GM23338 (cell line): ENCODE data around the gene IGSF21. TPM values are rescaled to one million over a fixed set of nuclear protein-coding genes. Genes with fewer than 3 reads are reported as not detected.
A peak's percentile ranks its signal among the peaks of the same experiment; 100 is the strongest.

Experiments used
- ATAC-seq: fragments of 200-7000 bp; cut with Tn5 transposase; 3 replicates; pipeline ENCODE4 v1.9.1; 2020
- DNase-seq: peaks from one replicate; pipeline ENCODE4 v3.0.0-alpha.2; 2015; ENCODE audit warnings: low spot score
- H2AFZ ChIP-seq: fragments of 200-600 bp; sonication (generic); 2 replicates; pipeline ENCODE4 v1.8.0; 2016; ENCODE audit warnings: antibody characterized with exemption, mild to moderate bottlenecking, moderate library complexity
- H3F3A ChIP-seq: fragments of 200-600 bp; sonication (generic); replicated peaks from 2 replicates; pipeline ENCODE4 v1.8.0; 2017; ENCODE audit warnings: antibody characterized with exemption, mixed run types, low read depth
- H3K27ac ChIP-seq: fragments of 200-600 bp; sonication (generic); 2 replicates; pipeline ENCODE4 v1.6.1; 2016; ENCODE audit warnings: low read depth
- H3K27me3 ChIP-seq: fragments of 200-600 bp; sonication (generic); 2 replicates; pipeline ENCODE4 v1.8.0; 2016; ENCODE audit warnings: mild to moderate bottlenecking, mixed run types, moderate library complexity; ENCODE audit not compliant: insufficient read depth
- H3K36me3 ChIP-seq: fragments of 200-600 bp; sonication (generic); 2 replicates; pipeline ENCODE4 v1.8.0; 2016; ENCODE audit warnings: mild to moderate bottlenecking; ENCODE audit not compliant: insufficient read depth
- H3K4me1 ChIP-seq: fragments of 200-600 bp; sonication (generic); 2 replicates; pipeline ENCODE4 v1.8.0; 2016; ENCODE audit warnings: mild to moderate bottlenecking, moderate library complexity; ENCODE audit not compliant: insufficient read depth
- H3K4me2 ChIP-seq: fragments of 200-600 bp; sonication (generic); 2 replicates; pipeline ENCODE4 v1.7.1; 2017; ENCODE audit warnings: mixed run types
- H3K4me3 ChIP-seq: fragments of 200-600 bp; sonication (generic); 2 replicates; pipeline ENCODE4 v1.6.1; 2016; ENCODE audit warnings: mixed run types
- H3K79me2 ChIP-seq: fragments of 200-600 bp; sonication (generic); replicated peaks from 2 replicates; pipeline ENCODE4 v1.8.0; 2017; ENCODE audit warnings: mild to moderate bottlenecking; ENCODE audit not compliant: insufficient read depth
- H3K9me2 ChIP-seq: fragments of 200-600 bp; sonication (generic); 2 replicates; pipeline ENCODE4 v1.8.0; 2017; ENCODE audit not compliant: insufficient read depth
- H4K20me1 ChIP-seq: fragments of 200-600 bp; sonication (generic); replicated peaks from 2 replicates; pipeline ENCODE4 v1.8.0; 2017; ENCODE audit warnings: mild to moderate bottlenecking; ENCODE audit not compliant: insufficient read depth
- H3K27ac Mint-ChIP-seq: 2 replicates; pipeline ENCODE4 v1.8.0; 2020; ENCODE audit warnings: inconsistent platforms, mild to moderate bottlenecking, moderate library complexity, mixed read lengths
- H3K27me3 Mint-ChIP-seq: 3 replicates; pipeline ENCODE4 v1.8.0; 2022; ENCODE audit warnings: low read depth, mild to moderate bottlenecking, moderate library complexity, mixed read lengths, inconsistent platforms; ENCODE audit not compliant: insufficient read depth, poor library complexity
- H3K36me3 Mint-ChIP-seq: 3 replicates; pipeline ENCODE4 v1.8.0; 2021; ENCODE audit warnings: low read depth, mild to moderate bottlenecking, inconsistent platforms, moderate library complexity, mixed read lengths
- H3K4me1 Mint-ChIP-seq: 3 replicates; pipeline ENCODE4 v1.8.0; 2020; ENCODE audit warnings: mild to moderate bottlenecking, inconsistent platforms, mixed read lengths
- H3K4me3 Mint-ChIP-seq: 3 replicates; pipeline ENCODE4 v1.8.0; 2021; ENCODE audit warnings: moderate library complexity, mild to moderate bottlenecking, inconsistent platforms, mixed read lengths
- H3K9me3 Mint-ChIP-seq: 3 replicates; pipeline ENCODE4 v1.8.0; 2020; ENCODE audit warnings: moderate library complexity, mild to moderate bottlenecking, inconsistent platforms, mixed read lengths
- CREB1 ChIP-seq: fragments of 250-450 bp; sonication (Bioruptor Pico); IDR thresholded peaks from 2 replicates; pipeline ENCODE4 v1.5.0; 2020; ENCODE audit warnings: low read depth, mild to moderate bottlenecking, moderate library complexity
- CTCF ChIP-seq, 2 experiments: fragments of 200-600 bp in 1 of 2; sonication (generic) in 1 of 2; conservative IDR thresholded peaks; 2 replicates each; pipeline versions ENCODE4 v1.5.1 to v1.6.1; 2016 to 2017; ENCODE audit warnings: antibody characterized with exemption in 2 of 2, low read depth in 2 of 2, mild to moderate bottlenecking in 2 of 2, moderate library complexity in 1 of 2
- ETS1 ChIP-seq: IDR thresholded peaks from 2 replicates; pipeline ENCODE4 v1.6.1; 2016; ENCODE audit warnings: antibody characterized with exemption
- EZH2 ChIP-seq: fragments of 200-600 bp; sonication (generic); IDR thresholded peaks from one replicate; pipeline ENCODE4 v1.8.0; 2017; ENCODE audit warnings: antibody characterized with exemption, mild to moderate bottlenecking, low read depth; ENCODE audit not compliant: unreplicated experiment
- JUNB ChIP-seq: IDR thresholded peaks from one replicate; pipeline ENCODE4 v1.6.1; 2016; ENCODE audit warnings: antibody characterized with exemption; ENCODE audit not compliant: unreplicated experiment
- NANOG ChIP-seq: IDR thresholded peaks from 2 replicates; pipeline ENCODE4 v1.6.1; 2016; ENCODE audit warnings: antibody characterized with exemption, borderline replicate concordance
- POLR2AphosphoS5 ChIP-seq: IDR thresholded peaks from 2 replicates; pipeline ENCODE4 v1.6.1; 2016; ENCODE audit warnings: antibody characterized with exemption, low read depth
- STAT1 ChIP-seq: IDR thresholded peaks from one replicate; pipeline ENCODE4 v1.6.1; 2016; ENCODE audit warnings: antibody characterized with exemption; ENCODE audit not compliant: unreplicated experiment
- ZNF114 ChIP-seq: fragments of 250-450 bp; sonication (Bioruptor Pico); IDR thresholded peaks from 2 replicates; pipeline ENCODE4 v1.5.0; 2020; ENCODE audit warnings: mild to moderate bottlenecking, moderate library complexity
- ZNF331 ChIP-seq: fragments of 250-450 bp; sonication (Bioruptor Pico); IDR thresholded peaks from 2 replicates; pipeline ENCODE4 v1.5.0; 2020; ENCODE audit warnings: low read depth, mild to moderate bottlenecking, moderate library complexity
- long read RNA-seq: library from polyadenylated mRNA; unstranded; transcript quantifications from one replicate; pipeline ENCODE4 v2.0.0, GENCODE V29; 2020; ENCODE audit not compliant: unreplicated experiment
- polyA plus RNA-seq: library from polyadenylated mRNA; unstranded; fragments of >200 nt; fragmentation: Nextera tagmentation; extraction: Ambion mirVana; gene quantifications from 2 replicates; pipeline ENCODE4 v1.2.1, GENCODE V29; 2016
- total RNA-seq: library from RNA; depleted of rRNA; stranded (reverse); fragments of >200 nt; shearing (Covaris generic); gene quantifications from 2 replicates; pipeline ENCODE4 v1.2.3, GENCODE V29; 2014; rRNA removed
- TF ChIP-seq, protein P1 (sequence below): fragments of 250-450 bp; sonication (Bioruptor Pico); IDR thresholded peaks from 2 replicates; pipeline ENCODE4 v1.5.0; 2020; ENCODE audit warnings: mild to moderate bottlenecking, moderate library complexity
- TF ChIP-seq, protein P2 (sequence below): IDR thresholded peaks from one replicate; pipeline ENCODE4 v1.6.1; 2018; ENCODE audit warnings: antibody characterized with exemption; ENCODE audit not compliant: unreplicated experiment

Gene IGSF21
- total RNA-seq (15.6 and 17.9 TPM in 2 replicates), polyA plus RNA-seq (14.5 and 15.7 TPM in 2 replicates)
- long read RNA-seq, transcript IGSF21-201 (10 exons, 1,943 nt): major isoform, 11 of 17 reads
- long read RNA-seq, partial matches to known transcripts: 2 of 17 reads
- long read RNA-seq, other reads (novel, unspliced or antisense): 2 of 17 reads

DNA sequence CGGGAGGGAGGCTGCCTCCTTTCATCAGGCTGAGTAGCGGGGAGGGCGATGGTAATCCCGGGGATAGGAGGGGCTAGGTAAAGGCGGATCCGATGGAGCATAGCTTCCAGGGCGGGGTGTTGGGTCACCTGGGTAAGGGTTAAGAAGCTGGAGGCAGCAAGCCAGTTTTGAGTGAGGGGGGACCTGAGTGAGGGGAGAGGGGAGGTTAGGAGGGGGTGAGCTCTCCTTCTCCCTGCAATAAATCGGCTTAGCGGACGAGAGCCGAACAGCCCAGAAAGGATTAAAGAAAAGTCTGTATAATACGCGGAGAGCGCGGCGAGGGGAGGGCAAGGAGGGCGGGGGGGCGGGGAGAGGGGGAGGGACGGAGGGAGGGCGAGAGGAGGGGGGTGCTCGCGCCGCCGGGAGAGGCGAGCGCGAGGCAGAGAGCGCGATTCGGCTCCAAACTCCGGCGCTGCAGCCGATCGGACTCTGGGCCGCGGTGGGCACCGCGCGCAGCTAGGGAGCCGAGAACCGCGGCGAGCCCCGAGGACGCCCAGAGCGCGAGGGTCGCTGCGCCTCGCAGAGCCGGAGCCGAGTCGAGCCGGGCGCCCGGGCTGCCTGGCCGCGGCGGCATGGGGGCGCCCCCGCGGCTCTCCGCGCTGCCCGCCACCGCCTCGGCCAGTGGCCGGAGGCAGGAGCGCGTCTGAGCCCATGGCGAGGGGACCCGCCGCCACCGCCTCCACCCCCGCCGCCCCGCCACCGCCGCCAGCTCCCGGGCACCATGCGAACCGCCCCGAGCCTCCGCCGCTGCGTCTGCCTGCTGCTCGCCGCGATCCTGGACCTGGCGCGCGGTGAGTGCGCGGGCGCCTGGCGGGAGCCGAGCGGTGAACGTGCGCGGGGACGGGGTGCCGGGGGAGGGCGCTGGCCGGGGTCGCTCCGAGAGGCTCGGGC is at the start of gene IGSF21:
IGSF21 (plus strand) TSS at position 430 of the 930 bp plus-strand sequence; CDS start at position 761, 331 bp downstream.
- Histone ChIP-seq H3F3A (peaks cover 17% of the 10 kb centered on the region), H3K4me1 (peaks cover 28% of the 10 kb centered on the region), H3K27me3 (peaks cover 67% of the 10 kb centered on the region), H3K27ac (no peak within 1 kb of the TSS), H3K36me3 (no peaks in the 10 kb centered on the region), H3K4me3 (peak within 1 kb of the TSS; percentile 80), H2AFZ (peak within 1 kb of the TSS; percentile 87), H3K4me2 (peak within 1 kb of the TSS; percentile 96), H4K20me1 (0 out of 2 replicates have a peak, but pooled peaks cover 13% of the 10 kb centered on the region), H3K79me2 (peaks cover 18% of the 10 kb centered on the region; the same call in 1 of the 2 replicates), H3K9me2 (no peaks in the 10 kb centered on the region)
- DNase-seq: peak; percentile 86
- Mint-ChIP-seq H3K27me3 (peaks cover 52% of the 10 kb centered on the region), H3K27ac (no peak within 1 kb of the TSS), H3K4me1 (peaks cover 24% of the 10 kb centered on the region), H3K9me3 (no peaks in the 10 kb centered on the region; the same call in 2 of the 3 replicates), H3K4me3 (peak within 1 kb of the TSS; percentile 82), H3K36me3 (no peaks in the 10 kb centered on the region; the same call in 2 of the 3 replicates)
- ATAC-seq: peak; percentile 20
- no peak for TF ChIP-seq ZNF114
- TF ChIP-seq, protein P1, sequence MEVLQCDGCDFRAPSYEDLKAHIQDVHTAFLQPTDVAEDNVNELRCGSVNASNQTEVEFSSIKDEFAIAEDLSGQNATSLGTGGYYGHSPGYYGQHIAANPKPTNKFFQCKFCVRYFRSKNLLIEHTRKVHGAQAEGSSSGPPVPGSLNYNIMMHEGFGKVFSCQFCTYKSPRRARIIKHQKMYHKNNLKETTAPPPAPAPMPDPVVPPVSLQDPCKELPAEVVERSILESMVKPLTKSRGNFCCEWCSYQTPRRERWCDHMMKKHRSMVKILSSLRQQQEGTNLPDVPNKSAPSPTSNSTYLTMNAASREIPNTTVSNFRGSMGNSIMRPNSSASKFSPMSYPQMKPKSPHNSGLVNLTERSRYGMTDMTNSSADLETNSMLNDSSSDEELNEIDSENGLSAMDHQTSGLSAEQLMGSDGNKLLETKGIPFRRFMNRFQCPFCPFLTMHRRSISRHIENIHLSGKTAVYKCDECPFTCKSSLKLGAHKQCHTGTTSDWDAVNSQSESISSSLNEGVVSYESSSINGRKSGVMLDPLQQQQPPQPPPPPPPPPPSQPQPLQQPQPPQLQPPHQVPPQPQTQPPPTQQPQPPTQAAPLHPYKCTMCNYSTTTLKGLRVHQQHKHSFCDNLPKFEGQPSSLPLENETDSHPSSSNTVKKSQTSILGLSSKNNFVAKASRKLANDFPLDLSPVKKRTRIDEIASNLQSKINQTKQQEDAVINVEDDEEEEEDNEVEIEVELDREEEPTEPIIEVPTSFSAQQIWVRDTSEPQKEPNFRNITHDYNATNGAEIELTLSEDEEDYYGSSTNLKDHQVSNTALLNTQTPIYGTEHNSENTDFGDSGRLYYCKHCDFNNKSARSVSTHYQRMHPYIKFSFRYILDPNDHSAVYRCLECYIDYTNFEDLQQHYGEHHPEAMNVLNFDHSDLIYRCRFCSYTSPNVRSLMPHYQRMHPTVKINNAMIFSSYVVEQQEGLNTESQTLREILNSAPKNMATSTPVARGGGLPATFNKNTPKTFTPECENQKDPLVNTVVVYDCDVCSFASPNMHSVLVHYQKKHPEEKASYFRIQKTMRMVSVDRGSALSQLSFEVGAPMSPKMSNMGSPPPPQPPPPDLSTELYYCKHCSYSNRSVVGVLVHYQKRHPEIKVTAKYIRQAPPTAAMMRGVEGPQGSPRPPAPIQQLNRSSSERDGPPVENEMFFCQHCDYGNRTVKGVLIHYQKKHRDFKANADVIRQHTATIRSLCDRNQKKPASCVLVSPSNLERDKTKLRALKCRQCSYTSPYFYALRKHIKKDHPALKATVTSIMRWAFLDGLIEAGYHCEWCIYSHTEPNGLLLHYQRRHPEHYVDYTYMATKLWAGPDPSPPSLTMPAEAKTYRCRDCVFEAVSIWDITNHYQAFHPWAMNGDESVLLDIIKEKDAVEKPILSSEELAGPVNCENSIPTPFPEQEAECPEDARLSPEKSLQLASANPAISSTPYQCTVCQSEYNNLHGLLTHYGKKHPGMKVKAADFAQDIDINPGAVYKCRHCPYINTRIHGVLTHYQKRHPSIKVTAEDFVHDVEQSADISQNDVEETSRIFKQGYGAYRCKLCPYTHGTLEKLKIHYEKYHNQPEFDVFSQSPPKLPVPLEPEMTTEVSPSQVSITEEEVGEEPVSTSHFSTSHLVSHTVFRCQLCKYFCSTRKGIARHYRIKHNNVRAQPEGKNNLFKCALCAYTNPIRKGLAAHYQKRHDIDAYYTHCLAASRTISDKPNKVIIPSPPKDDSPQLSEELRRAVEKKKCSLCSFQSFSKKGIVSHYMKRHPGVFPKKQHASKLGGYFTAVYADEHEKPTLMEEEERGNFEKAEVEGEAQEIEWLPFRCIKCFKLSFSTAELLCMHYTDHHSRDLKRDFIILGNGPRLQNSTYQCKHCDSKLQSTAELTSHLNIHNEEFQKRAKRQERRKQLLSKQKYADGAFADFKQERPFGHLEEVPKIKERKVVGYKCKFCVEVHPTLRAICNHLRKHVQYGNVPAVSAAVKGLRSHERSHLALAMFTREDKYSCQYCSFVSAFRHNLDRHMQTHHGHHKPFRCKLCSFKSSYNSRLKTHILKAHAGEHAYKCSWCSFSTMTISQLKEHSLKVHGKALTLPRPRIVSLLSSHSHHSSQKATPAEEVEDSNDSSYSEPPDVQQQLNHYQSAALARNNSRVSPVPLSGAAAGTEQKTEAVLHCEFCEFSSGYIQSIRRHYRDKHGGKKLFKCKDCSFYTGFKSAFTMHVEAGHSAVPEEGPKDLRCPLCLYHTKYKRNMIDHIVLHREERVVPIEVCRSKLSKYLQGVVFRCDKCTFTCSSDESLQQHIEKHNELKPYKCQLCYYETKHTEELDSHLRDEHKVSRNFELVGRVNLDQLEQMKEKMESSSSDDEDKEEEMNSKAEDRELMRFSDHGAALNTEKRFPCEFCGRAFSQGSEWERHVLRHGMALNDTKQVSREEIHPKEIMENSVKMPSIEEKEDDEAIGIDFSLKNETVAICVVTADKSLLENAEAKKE (CRISPR knock-in tag): no peak
- TF ChIP-seq CTCF (conservative IDR thresholded peaks at IDR 0.05; ENCODE audit: low read depth in 2 of 2): no peak
- peak; percentile 34; the same call in 1 of the 2 replicates for TF ChIP-seq POLR2AphosphoS5
- no peak for TF ChIP-seq ETS1
- TF ChIP-seq NANOG: no peak
- TF ChIP-seq STAT1: no peak
- no peak for TF ChIP-seq JUNB
- peak; percentile 44 for TF ChIP-seq EZH2
- TF ChIP-seq ZNF331: no peak
- TF ChIP-seq, protein P2, sequence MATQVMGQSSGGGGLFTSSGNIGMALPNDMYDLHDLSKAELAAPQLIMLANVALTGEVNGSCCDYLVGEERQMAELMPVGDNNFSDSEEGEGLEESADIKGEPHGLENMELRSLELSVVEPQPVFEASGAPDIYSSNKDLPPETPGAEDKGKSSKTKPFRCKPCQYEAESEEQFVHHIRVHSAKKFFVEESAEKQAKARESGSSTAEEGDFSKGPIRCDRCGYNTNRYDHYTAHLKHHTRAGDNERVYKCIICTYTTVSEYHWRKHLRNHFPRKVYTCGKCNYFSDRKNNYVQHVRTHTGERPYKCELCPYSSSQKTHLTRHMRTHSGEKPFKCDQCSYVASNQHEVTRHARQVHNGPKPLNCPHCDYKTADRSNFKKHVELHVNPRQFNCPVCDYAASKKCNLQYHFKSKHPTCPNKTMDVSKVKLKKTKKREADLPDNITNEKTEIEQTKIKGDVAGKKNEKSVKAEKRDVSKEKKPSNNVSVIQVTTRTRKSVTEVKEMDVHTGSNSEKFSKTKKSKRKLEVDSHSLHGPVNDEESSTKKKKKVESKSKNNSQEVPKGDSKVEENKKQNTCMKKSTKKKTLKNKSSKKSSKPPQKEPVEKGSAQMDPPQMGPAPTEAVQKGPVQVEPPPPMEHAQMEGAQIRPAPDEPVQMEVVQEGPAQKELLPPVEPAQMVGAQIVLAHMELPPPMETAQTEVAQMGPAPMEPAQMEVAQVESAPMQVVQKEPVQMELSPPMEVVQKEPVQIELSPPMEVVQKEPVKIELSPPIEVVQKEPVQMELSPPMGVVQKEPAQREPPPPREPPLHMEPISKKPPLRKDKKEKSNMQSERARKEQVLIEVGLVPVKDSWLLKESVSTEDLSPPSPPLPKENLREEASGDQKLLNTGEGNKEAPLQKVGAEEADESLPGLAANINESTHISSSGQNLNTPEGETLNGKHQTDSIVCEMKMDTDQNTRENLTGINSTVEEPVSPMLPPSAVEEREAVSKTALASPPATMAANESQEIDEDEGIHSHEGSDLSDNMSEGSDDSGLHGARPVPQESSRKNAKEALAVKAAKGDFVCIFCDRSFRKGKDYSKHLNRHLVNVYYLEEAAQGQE: no peak
- no peak for TF ChIP-seq CREB1 (CRISPR knock-in tag)
